HepG2 (cell line): ENCODE results near the gene FAM53C. TPM values are rescaled to one million over a fixed set of nuclear protein-coding genes. Genes with fewer than 3 reads are reported as not detected.

Experiments
- BHLHE40 ChIP-seq: IDR thresholded peaks from 2 replicates; pipeline ENCODE4 v1.6.1; 2011; ENCODE audit warnings: low read length, improper control_type of control experiment
- HDAC6 ChIP-seq: fragments of 200-600 bp; sonication (generic); IDR thresholded peaks from 2 replicates; pipeline ENCODE4 v1.7.0; 2017; ENCODE audit warnings: mild to moderate bottlenecking, antibody characterized with exemption, low read length, low read depth
- KLF9 ChIP-seq: IDR thresholded peaks from 2 replicates; pipeline ENCODE4 v1.6.1; 2016; ENCODE audit warnings: low read depth
- MAFF ChIP-seq: IDR thresholded peaks from 2 replicates; pipeline ENCODE4 v1.6.1; 2011; ENCODE audit warnings: low read depth, low read length, improper control_type of control experiment
- REPIN1 ChIP-seq: sonication (generic); formaldehyde crosslinking; IDR thresholded peaks from 2 replicates; pipeline ENCODE4 v1.8.0; 2022; ENCODE audit warnings: missing genetic modification reagents, low read depth, mild to moderate bottlenecking, borderline replicate concordance
- RXRA ChIP-seq: sonication (generic); formaldehyde crosslinking; IDR thresholded peaks from 2 replicates; pipeline ENCODE4 v1.5.1; 2020; ENCODE audit warnings: missing genetic modification reagents
- SMC3 ChIP-seq: IDR thresholded peaks from 2 replicates; pipeline ENCODE4 v1.6.1; 2011; ENCODE audit warnings: low read length, improper control_type of control experiment
- SNAPC2 ChIP-seq: sonication (generic); formaldehyde crosslinking; IDR thresholded peaks from 2 replicates; pipeline ENCODE4 v1.8.1; 2022; ENCODE audit warnings: mild to moderate bottlenecking, missing genetic modification reagents
- TBX2 ChIP-seq: sonication (generic); formaldehyde crosslinking; IDR thresholded peaks from 2 replicates; pipeline ENCODE4 v1.5.0; 2020; ENCODE audit warnings: missing genetic modification reagents, mild to moderate bottlenecking, borderline replicate concordance
- ZNF142 ChIP-seq: sonication (generic); formaldehyde crosslinking; IDR thresholded peaks from 2 replicates; pipeline ENCODE4 v1.4.0; 2020; ENCODE audit warnings: missing genetic modification reagents
- ZNF317 ChIP-seq: sonication (generic); formaldehyde crosslinking; IDR thresholded peaks from 2 replicates; pipeline ENCODE4 v1.5.0; 2020; ENCODE audit warnings: mild to moderate bottlenecking, missing genetic modification reagents
- ZNF331 ChIP-seq: sonication (generic); formaldehyde crosslinking; IDR thresholded peaks from 2 replicates; pipeline ENCODE4 v1.4.0; 2020; ENCODE audit warnings: missing genetic modification reagents
- ZNF446 ChIP-seq: sonication (generic); formaldehyde crosslinking; IDR thresholded peaks from 2 replicates; pipeline ENCODE4 v1.5.0; 2020; ENCODE audit warnings: mild to moderate bottlenecking, missing genetic modification reagents
- ZNF563 ChIP-seq: sonication (generic); formaldehyde crosslinking; IDR thresholded peaks from 2 replicates; pipeline ENCODE4 v1.8.0; 2022; ENCODE audit warnings: mild to moderate bottlenecking, moderate library complexity, missing genetic modification reagents
- ZNF577 ChIP-seq: sonication (generic); formaldehyde crosslinking; IDR thresholded peaks from 2 replicates; pipeline ENCODE4 v1.4.0; 2020; ENCODE audit warnings: mild to moderate bottlenecking, low read depth, missing genetic modification reagents, borderline replicate concordance
- ZNF879 ChIP-seq: sonication (generic); formaldehyde crosslinking; IDR thresholded peaks from 2 replicates; pipeline ENCODE4 v1.8.1; 2023; ENCODE audit warnings: missing genetic modification reagents
- polyA plus RNA-seq, 8 experiments: library from polyadenylated mRNA; depleted of rRNA in 3 of 8; stranded (reverse) in 7 of 8; unstranded in 1 of 8; fragments of >200 nt; fragmentation: Illumina TruSeq in 4 of 8; extraction: Trizol in 4 of 8; gene quantifications; 2 replicates each; pipeline versions ENCODE4 v1.2.1 to v1.2.3, GENCODE V29; 2011 to 2016; ENCODE audit warnings: low read depth in 4 of 8, missing spikeins in 1 of 8, mixed read lengths in 1 of 8; ENCODE audit not compliant: insufficient read depth in 1 of 8
- total RNA-seq, 5 experiments: library from RNA; depleted of rRNA; stranded (reverse); fragments of >200 nt; fragmentation: Illumina TruSeq; extraction: Trizol; gene quantifications; 2 replicates each; pipeline ENCODE4 v1.2.3, GENCODE V29; 2016; ENCODE audit warnings: low read depth in 1 of 5
- TF ChIP-seq, protein P1 (sequence below): IDR thresholded peaks from 2 replicates; pipeline ENCODE4 v1.6.1; 2016
- TF ChIP-seq, protein P2 (sequence below), 2 experiments: sonication (generic) in 1 of 2; formaldehyde crosslinking in 1 of 2; IDR thresholded peaks; 2 replicates each; pipeline versions ENCODE4 v1.4.0 to v1.6.1; 2016 to 2020; ENCODE audit warnings: borderline replicate concordance in 1 of 2, low read depth in 1 of 2, mild to moderate bottlenecking in 1 of 2, missing genetic modification reagents in 1 of 2

FAM53C gene
- total and polyA plus RNA-seq, 2 of the 13 experiments (the other 11 are each of a cell fraction or from before 2014, with no cell fraction given): 26.9 to 30.1 TPM

- 0 out of 2 replicates have a peak, but pooled peaks have one; percentile 99 for TF ChIP-seq ZNF331 (CRISPR knock-in tag)
- TF ChIP-seq REPIN1 (CRISPR knock-in tag): 0 out of 2 replicates have a peak, but pooled peaks have one; percentile 5
- no peak for TF ChIP-seq TBX2 (CRISPR knock-in tag)
- TF ChIP-seq SNAPC2 (CRISPR knock-in tag): no peak; the same call in 1 of the 2 replicates
- TF ChIP-seq ZNF142 (CRISPR knock-in tag): 0 out of 2 replicates have a peak, but pooled peaks have one; percentile 17
- TF ChIP-seq ZNF446 (CRISPR knock-in tag): no peak
- peak; percentile 5; the same call in 1 of the 2 replicates for TF ChIP-seq RXRA
- no peak for TF ChIP-seq ZNF879
- no peak for TF ChIP-seq SMC3
- TF ChIP-seq HDAC6: no peak
- TF ChIP-seq, protein P1, sequence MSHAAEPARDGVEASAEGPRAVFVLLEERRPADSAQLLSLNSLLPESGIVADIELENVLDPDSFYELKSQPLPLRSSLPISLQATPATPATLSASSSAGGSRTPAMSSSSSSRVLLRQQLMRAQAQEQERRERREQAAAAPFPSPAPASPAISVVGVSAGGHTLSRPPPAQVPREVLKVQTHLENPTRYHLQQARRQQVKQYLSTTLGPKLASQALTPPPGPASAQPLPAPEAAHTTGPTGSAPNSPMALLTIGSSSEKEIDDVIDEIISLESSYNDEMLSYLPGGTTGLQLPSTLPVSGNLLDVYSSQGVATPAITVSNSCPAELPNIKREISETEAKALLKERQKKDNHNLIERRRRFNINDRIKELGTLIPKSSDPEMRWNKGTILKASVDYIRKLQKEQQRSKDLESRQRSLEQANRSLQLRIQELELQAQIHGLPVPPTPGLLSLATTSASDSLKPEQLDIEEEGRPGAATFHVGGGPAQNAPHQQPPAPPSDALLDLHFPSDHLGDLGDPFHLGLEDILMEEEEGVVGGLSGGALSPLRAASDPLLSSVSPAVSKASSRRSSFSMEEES (CRISPR knock-in tag): peak; percentile 78; the same call in 1 of the 2 replicates
- TF ChIP-seq ZNF577 (CRISPR knock-in tag): no peak
- 0 out of 2 replicates have a peak, but pooled peaks have one; percentile 27 for TF ChIP-seq ZNF563 (CRISPR knock-in tag)
- TF ChIP-seq, protein P2, sequence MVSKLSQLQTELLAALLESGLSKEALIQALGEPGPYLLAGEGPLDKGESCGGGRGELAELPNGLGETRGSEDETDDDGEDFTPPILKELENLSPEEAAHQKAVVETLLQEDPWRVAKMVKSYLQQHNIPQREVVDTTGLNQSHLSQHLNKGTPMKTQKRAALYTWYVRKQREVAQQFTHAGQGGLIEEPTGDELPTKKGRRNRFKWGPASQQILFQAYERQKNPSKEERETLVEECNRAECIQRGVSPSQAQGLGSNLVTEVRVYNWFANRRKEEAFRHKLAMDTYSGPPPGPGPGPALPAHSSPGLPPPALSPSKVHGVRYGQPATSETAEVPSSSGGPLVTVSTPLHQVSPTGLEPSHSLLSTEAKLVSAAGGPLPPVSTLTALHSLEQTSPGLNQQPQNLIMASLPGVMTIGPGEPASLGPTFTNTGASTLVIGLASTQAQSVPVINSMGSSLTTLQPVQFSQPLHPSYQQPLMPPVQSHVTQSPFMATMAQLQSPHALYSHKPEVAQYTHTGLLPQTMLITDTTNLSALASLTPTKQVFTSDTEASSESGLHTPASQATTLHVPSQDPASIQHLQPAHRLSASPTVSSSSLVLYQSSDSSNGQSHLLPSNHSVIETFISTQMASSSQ (IDR thresholded peaks at IDR 0.05; ENCODE audit: low read depth): no peak
- TF ChIP-seq, protein P2 (CRISPR knock-in tag; IDR thresholded peaks at IDR 0.05; ENCODE audit: borderline replicate concordance): no peak
- no peak for TF ChIP-seq MAFF
- no peak for TF ChIP-seq ZNF317 (CRISPR knock-in tag)
- no peak for TF ChIP-seq BHLHE40
- TF ChIP-seq KLF9 (CRISPR knock-in tag): no peak
These were observed 485 bp downstream of the FAM53C start (continued) for GRCh38 chr5:138338411-138339090.
